GM06990 (cell line): ENCODE data around the gene MGMT.

Experiments
- DNase-seq: peaks from one replicate; pipeline ENCODE4 v3.0.0-alpha.2; 2011; ENCODE audit not compliant: insufficient read length; ENCODE audit errors: extremely low read depth
- H3K27me3 ChIP-seq: replicated peaks from 2 replicates; pipeline ENCODE4 v1.6.0; 2011; ENCODE audit warnings: low read length; ENCODE audit not compliant: control insufficient read depth, insufficient read depth
- H3K36me3 ChIP-seq: 2 replicates; pipeline ENCODE4 v1.5.1; 2011; ENCODE audit warnings: low read length; ENCODE audit not compliant: control insufficient read depth, insufficient read depth
- H3K4me3 ChIP-seq: replicated peaks from 2 replicates; pipeline ENCODE4 v1.5.1; 2011; ENCODE audit warnings: low read depth, mild to moderate bottlenecking, control low read depth, low read length
- TF ChIP-seq, protein P1 (sequence below): IDR thresholded peaks from 2 replicates; pipeline ENCODE4 v1.5.1; 2011; ENCODE audit warnings: low read length, control low read depth, mild to moderate bottlenecking, inconsistent platforms; ENCODE audit not compliant: insufficient read depth, poor library complexity, severe bottlenecking

Gene MGMT

DNA sequence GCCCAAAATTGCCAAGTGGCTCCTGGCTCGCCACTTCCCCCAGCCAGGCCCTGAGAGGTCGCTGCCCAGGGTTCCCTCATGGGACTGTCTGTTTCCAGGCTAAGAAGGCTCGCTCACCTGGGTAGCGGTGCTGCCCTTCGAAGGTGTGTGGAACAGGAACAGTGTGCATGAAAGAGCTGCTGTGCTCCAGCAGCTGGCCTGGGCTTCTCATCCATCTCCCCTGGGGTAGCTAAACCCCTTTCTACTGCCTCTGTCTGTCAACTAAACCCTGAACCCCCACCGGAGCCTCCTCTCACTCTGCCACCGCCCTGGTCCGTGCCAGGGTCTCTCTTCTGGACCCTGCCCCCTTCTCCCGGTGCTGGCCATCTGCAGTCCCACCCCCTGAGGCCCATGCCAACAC, 344.2 kb downstream of the MGMT start:
- H3K36me3 ChIP-seq = no peaks in the 10 kb centered on the region
- TF ChIP-seq, protein P1, sequence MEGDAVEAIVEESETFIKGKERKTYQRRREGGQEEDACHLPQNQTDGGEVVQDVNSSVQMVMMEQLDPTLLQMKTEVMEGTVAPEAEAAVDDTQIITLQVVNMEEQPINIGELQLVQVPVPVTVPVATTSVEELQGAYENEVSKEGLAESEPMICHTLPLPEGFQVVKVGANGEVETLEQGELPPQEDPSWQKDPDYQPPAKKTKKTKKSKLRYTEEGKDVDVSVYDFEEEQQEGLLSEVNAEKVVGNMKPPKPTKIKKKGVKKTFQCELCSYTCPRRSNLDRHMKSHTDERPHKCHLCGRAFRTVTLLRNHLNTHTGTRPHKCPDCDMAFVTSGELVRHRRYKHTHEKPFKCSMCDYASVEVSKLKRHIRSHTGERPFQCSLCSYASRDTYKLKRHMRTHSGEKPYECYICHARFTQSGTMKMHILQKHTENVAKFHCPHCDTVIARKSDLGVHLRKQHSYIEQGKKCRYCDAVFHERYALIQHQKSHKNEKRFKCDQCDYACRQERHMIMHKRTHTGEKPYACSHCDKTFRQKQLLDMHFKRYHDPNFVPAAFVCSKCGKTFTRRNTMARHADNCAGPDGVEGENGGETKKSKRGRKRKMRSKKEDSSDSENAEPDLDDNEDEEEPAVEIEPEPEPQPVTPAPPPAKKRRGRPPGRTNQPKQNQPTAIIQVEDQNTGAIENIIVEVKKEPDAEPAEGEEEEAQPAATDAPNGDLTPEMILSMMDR = no peak
- DNase-seq = no peak
- no peaks in the 10 kb centered on the region for H3K27me3 ChIP-seq
- H3K4me3 ChIP-seq = no peak overlapping the region

DNA sequence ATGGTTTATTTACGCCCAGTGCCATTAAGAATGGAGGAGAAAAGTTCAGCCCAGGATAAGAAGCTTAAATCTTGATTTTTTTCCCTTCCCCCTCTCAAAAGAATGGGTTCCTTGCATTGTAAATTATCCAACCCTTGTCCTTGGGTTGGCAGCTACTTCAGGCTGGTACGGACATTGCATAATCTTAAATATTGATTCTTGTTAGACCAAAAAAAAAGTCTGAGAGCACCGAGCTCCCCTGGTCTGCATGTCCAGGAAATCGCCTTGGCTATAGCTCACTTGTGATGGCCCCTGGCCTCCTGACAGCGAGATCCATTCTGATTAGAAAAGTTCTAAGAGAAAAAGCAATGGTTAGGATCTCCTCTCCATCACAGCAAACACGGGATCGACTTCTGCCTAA, 345.4 kb downstream of the MGMT start:
- Histone ChIP-seq H3K36me3 (no peaks in the 10 kb centered on the region), H3K4me3 (no peak overlapping the region), H3K27me3 (no peaks in the 10 kb centered on the region)
- no peak for DNase-seq
- TF ChIP-seq, protein P1 = no peak

DNA sequence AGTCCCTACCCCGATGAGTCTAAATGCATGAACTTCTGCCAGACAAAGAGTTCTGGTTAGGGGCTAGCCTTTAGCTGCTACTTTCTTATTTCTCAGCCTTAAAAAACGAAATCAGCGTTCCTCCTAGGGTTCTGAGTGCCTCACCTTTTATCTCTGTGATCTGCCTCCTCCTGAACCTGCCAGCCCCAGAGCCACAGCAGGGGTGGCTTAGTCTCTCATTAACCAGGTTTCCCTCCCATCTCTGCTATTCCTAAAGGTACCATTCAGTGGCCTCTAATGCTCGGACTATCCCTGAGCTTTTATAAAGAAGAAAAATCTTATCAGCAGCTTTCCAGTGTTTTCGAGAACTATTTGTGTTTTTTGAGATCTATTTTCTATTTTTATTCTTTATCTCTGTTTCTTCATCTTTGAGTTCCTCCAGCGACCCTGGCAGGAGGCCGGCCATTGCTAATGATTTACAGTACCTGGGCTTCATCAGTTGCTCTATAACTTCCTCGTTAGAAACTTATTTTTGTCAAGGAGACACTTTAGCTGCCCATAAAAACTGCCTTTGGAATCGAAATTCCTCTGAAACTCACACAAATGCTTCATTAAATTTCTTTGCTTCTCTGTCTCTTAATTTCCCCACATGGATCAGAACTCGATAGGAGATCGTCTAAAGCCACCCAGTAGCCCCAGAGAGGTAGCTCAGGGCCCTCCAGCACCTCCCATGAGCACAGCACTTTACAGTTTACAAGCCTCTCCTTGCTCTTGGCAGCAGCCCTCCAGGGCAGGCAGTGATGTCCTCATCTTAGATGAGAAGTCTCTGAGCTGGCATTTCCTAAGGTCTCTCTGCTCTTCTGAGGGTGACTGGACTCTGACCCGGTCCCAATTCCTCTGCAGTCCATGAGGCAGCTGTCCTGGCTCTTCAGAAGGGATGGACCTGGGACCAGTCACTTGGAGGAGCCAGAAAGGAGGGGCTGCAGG, 347.9 kb downstream of the MGMT start:
- no peak for DNase-seq
- H3K27me3 ChIP-seq = no peaks in the 10 kb centered on the region
- no peaks in the 10 kb centered on the region for H3K36me3 ChIP-seq
- TF ChIP-seq, protein P1 = no peak
- H3K4me3 ChIP-seq = no peak overlapping the region

DNA sequence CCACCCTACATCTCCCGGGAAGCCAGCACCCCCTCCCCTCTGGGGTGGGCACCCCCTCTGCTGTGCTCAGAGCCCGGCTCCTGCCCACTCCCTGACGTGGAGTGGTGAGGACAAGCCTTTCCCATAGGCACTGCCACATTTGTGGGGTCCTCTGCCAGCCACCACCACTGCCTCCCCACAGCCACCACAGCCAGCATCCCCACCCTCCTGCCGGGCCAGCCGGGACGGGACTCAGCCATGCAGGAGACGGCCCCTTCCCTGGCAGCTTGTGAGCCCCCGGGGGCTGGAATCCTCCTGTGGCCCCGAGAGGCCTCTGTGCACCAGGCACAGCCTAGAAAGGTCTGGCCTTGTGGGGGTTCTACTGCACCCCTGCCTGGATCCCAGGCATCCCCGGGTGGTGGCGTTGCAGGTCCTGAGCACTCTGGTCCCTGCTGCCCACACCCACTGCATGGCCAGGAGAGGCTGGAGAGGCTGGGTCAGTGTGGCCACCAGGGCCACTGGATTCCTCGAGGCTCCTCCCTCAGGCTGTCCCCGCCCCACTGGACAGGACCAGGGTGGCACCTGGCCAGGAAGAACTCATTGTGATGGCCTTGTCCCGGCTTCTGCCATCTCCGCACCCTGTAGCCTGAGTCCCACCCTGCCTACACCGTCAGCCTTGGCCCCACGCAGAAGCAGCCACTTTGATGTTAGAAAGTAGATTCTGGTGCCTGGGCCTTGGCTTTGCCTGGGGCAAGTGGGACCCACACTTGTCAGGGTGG, 349.0 kb downstream of the MGMT start:
- H3K27me3 ChIP-seq = no peaks in the 10 kb centered on the region
- TF ChIP-seq, protein P1 = no peak
- DNase-seq = no peak

DNA sequence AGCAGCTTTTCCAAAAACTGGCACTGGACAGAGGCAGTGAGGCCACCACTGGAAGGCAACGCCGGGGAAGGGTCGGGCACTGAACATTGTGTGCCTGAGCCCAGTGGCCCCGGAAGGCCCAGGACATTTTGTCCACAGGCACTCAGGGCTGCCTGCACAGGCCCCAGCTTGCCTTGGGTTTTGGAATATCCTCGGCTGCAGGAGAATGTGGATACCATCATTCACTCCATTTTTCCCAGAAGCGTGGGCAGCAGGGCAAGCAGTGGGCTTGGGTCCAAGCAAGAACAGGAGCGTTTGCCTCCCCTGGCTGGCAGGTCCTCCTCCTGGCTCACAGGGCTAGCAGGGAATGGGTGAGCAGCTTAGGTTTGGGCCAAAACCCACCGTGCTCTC, 349.6 kb downstream of the MGMT start:
- H3K27me3 ChIP-seq = no peaks in the 10 kb centered on the region
- H3K4me3 ChIP-seq = no peak overlapping the region
- no peaks in the 10 kb centered on the region for H3K36me3 ChIP-seq
- TF ChIP-seq, protein P1 = no peak
- DNase-seq = no peak

More for the DNA sequence above, 349.0 kb downstream of the MGMT start:
- Histone ChIP-seq H3K36me3 (no peaks in the 10 kb centered on the region), H3K4me3 (no peak overlapping the region)
